Caco-2 (cell line): ENCODE measurements around the gene ZNF565. TPM values are rescaled to one million over a fixed set of nuclear protein-coding genes. Genes with fewer than 3 reads are reported as not detected.
"Not testable (repeated sequence)": the region's sequence is repeated elsewhere in the genome, so short reads cannot be mapped to it uniquely, and the experiment has no call there.

ENCODE experiments used
- BruUV-seq: library from RNA; stranded (reverse); fragments of 400-500 nt; replicated peaks from 2 replicates; lab custom pipeline; 2021; lab: Mats Ljungman, UMichigan
- CTCF ChIA-PET: fragments of 300-600 bp; sonication (Branson Sonifier 250); formaldehyde crosslinking; loops from one replicate; lab custom pipeline; 2022; ENCODE audit warnings: antibody characterized with exemption; lab: Charles Lee
- POLR2A ChIA-PET: fragments of 300-600 bp; sonication (Branson Sonifier 250); formaldehyde crosslinking; loops from one replicate; lab custom pipeline; 2022; ENCODE audit warnings: antibody characterized with exemption; lab: Charles Lee
- DNase-seq, 2 experiments: peaks; one replicate each; pipeline versions ENCODE4 v3.0.0 to v3.0.0-alpha.2; 2020 to 2022
- H3K27me3 ChIP-seq: replicated peaks from 2 replicates; pipeline ENCODE4 v1.6.0; 2011; ENCODE audit warnings: low read length; ENCODE audit not compliant: control insufficient read depth, insufficient read depth
- H3K36me3 ChIP-seq: 2 replicates; pipeline ENCODE4 v1.5.1; 2011; ENCODE audit warnings: low read length; ENCODE audit not compliant: control insufficient read depth, insufficient read depth
- H3K4me1 ChIP-seq: fragments of 250-450 bp; sonication (Bioruptor Pico); 2 replicates; pipeline ENCODE4 v1.5.1; 2020; ENCODE audit warnings: mild to moderate bottlenecking
- H3K4me3 ChIP-seq: 2 replicates; pipeline ENCODE4 v1.5.1; 2011; ENCODE audit warnings: low read depth, mild to moderate bottlenecking, control low read depth, low read length
- H3K9me3 ChIP-seq: fragments of 250-450 bp; sonication (Bioruptor Pico); 2 replicates; pipeline ENCODE4 v1.5.1; 2020; ENCODE audit warnings: mild to moderate bottlenecking, moderate library complexity
- H3K27ac Mint-ChIP-seq: one replicate; pipeline ENCODE4 v1.8.0; 2022; ENCODE audit warnings: mixed read lengths; ENCODE audit not compliant: unreplicated experiment
- H3K27me3 Mint-ChIP-seq: one replicate; pipeline ENCODE4 v1.8.0; 2022; ENCODE audit warnings: mixed read lengths; ENCODE audit not compliant: insufficient read depth, unreplicated experiment
- H3K36me3 Mint-ChIP-seq: one replicate; pipeline ENCODE4 v1.8.0; 2022; ENCODE audit warnings: mild to moderate bottlenecking, mixed read lengths; ENCODE audit not compliant: insufficient read depth, unreplicated experiment
- H3K4me1 Mint-ChIP-seq: one replicate; pipeline ENCODE4 v1.8.0; 2022; ENCODE audit warnings: low read depth, mixed read lengths; ENCODE audit not compliant: unreplicated experiment
- H3K4me3 Mint-ChIP-seq: one replicate; pipeline ENCODE4 v1.8.0; 2022; ENCODE audit warnings: mild to moderate bottlenecking, moderate library complexity, mixed read lengths; ENCODE audit not compliant: unreplicated experiment
- H3K9me3 Mint-ChIP-seq: one replicate; pipeline ENCODE4 v1.8.0; 2022; ENCODE audit warnings: mixed read lengths; ENCODE audit not compliant: unreplicated experiment
- CTCF ChIP-seq, 2 experiments: fragments of 200-600 bp in 1 of 2; IDR thresholded peaks; 1 replicate in 1 of 2; 2 replicates in 1 of 2; pipeline versions ENCODE4 v1.5.1 to v1.8.0; 2011 to 2022; ENCODE audit warnings: antibody characterized with exemption in 1 of 2, control low read depth in 1 of 2, inconsistent platforms in 1 of 2, low read depth in 1 of 2, low read length in 1 of 2, mild to moderate bottlenecking in 1 of 2, moderate library complexity in 1 of 2; ENCODE audit not compliant: insufficient read depth in 1 of 2, severe bottlenecking in 1 of 2, unreplicated experiment in 1 of 2
- intact Hi-C: fragments of 100-400 bp; cut with micrococcal nuclease; formaldehyde crosslinking; loops from one replicate; pipeline ENCODE4 v1.10.0; 2022; ENCODE audit not compliant: unreplicated experiment
- total RNA-seq: library from RNA; stranded (reverse); gene quantifications from 2 replicates; pipeline ENCODE4 v1.2.3, GENCODE V29; 2022

Gene ZNF565
- total RNA-seq, 1 experiment from 2014 or later = 3.8 TPM

DNA sequence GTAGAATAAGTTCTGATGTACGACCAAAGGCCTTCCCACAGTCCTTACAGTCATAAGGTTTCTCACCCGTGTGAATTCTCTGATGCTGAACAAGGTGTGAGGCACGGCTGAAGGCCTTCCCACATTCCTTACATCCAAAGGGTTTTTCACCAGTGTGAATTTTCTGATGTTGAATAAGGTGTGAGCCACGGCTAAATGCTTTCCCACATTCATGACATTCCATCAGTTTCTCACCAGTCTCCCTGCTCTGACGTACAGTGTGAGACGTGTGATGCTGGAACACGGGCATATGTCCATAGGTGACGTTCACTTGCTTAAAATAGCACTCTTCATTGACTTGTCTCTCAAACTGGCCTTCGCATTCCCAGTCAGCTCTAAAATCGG, 31.2 kb downstream of the ZNF565 start:
- Histone ChIP-seq H3K4me1 (peaks cover 10% of the 10 kb centered on the region; the same call in 1 of the 2 replicates), H3K27me3 (no peaks in the 10 kb centered on the region), H3K36me3 (no peaks in the 10 kb centered on the region; the same call in 1 of the 2 replicates), H3K4me3 (no peak overlapping the region), H3K9me3 (peaks cover 4% of the 10 kb centered on the region; the same call in 1 of the 2 replicates)
- CTCF ChIA-PET = interaction anchor here (1.1 kb wide), 1 partner anchor 55 kb away, joined by 4 read pairs; no protein-coding TSS in a partner anchor
- Mint-ChIP-seq H3K27me3 (no peaks in the 10 kb centered on the region), H3K4me1 (no peaks in the 10 kb centered on the region), H3K4me3 (no peak overlapping the region), H3K27ac (peak overlapping the region; percentile 39), H3K9me3 (peaks cover 10% of the 10 kb centered on the region), H3K36me3 (peaks cover 19% of the 10 kb centered on the region)
- no peak for TF ChIP-seq CTCF (IDR thresholded peaks at IDR 0.05; ENCODE audit: insufficient read depth in 1 of 2, low read depth in 1 of 2, low read length in 1 of 2, severe bottlenecking in 1 of 2, unreplicated experiment in 1 of 2)
- intact Hi-C loops = no loop called here
- no peak for DNase-seq
- BruUV-seq = no TSS peak
- POLR2A ChIA-PET = interaction anchor here (1.6 kb wide), 1 partner anchor 55 kb away, joined by 4 read pairs; no protein-coding TSS in a partner anchor

- intact Hi-C loops = no loop called here
- peaks cover 4% of the 10 kb centered on the region; the same call in 1 of the 2 replicates for H3K9me3 ChIP-seq
- peaks cover 10% of the 10 kb centered on the region; the same call in 1 of the 2 replicates for H3K4me1 ChIP-seq
- Mint-ChIP-seq H3K4me3 (no peak overlapping the region), H3K4me1 (no peaks in the 10 kb centered on the region), H3K27me3 (no peaks in the 10 kb centered on the region), H3K9me3 (peaks cover 10% of the 10 kb centered on the region), H3K27ac (peak overlapping the region; percentile 39), H3K36me3 (peaks cover 15% of the 10 kb centered on the region)
- no peaks in the 10 kb centered on the region for H3K27me3 ChIP-seq
- H3K36me3 ChIP-seq = no peaks in the 10 kb centered on the region; the same call in 1 of the 2 replicates
- no peak for TF ChIP-seq CTCF (IDR thresholded peaks at IDR 0.05; ENCODE audit: insufficient read depth in 1 of 2, low read depth in 1 of 2, low read length in 1 of 2, severe bottlenecking in 1 of 2, unreplicated experiment in 1 of 2)
- POLR2A ChIA-PET = interaction anchor here (1.6 kb wide), 1 partner anchor 55 kb away, joined by 4 read pairs; no protein-coding TSS in a partner anchor
- no TSS peak for BruUV-seq
- peak; percentile 24 to 55 for DNase-seq
- CTCF ChIA-PET = interaction anchor here (0.6 to 1.1 kb wide), 2 partner anchors 10 to 55 kb away, joined by 3 to 4 read pairs; no protein-coding TSS in a partner anchor
- H3K4me3 ChIP-seq = no peak overlapping the region
Measured at GRCh38 chr19:36182612-36183244, 31.7 kb downstream of the ZNF565 start.

DNA sequence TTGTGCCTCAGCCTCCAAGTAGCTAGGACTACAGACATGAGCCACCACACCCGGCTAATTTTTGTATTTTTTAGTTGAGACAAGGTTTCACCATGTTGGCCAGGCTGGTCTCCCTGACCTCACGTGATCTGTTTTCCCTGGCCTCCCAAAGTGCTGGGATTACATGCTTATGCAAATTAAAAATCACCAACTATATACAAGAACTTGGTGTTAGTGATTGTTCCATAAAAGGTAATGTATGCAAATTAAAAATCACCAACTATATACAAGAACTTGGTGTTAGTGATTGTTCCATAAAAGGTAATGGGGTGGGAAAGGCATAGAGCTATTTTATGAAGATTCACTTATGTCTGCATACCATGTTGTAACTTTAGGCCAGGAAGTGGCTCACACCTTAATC, 35.4 kb downstream of the ZNF565 start:
- H3K4me1 ChIP-seq, CTCF ChIA-PET, H3K4me1 Mint-ChIP-seq, POLR2A ChIA-PET, H3K36me3 Mint-ChIP-seq, BruUV-seq, DNase-seq, H3K4me3 Mint-ChIP-seq, H3K27me3 ChIP-seq, H3K4me3 ChIP-seq, H3K27me3 Mint-ChIP-seq, H3K9me3 ChIP-seq, intact Hi-C loops, H3K27ac Mint-ChIP-seq, H3K36me3 ChIP-seq: not testable (repeated sequence)
- peaks cover 10% of the 10 kb centered on the region for H3K9me3 Mint-ChIP-seq

DNA sequence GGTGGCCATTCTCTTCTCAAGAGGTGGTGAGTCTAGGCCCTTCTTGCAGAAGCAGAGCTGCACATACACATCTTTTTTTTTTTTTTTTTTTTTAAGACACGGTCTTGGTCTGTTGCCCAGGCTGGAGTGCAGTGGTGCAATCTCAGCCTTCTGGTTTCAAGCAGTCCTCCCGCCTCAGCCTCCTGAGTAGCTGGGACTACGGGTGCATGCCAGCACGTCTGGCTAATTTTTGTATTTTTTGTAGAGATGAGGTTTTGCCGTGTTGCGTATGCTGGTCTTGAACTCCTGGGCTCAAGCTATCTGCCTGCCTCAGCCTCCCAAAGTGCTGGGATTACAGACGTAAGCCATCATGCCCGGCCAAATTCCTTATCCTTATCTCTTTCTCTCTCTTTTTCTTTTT, 40.6 kb downstream of the ZNF565 start:
- H3K27me3 Mint-ChIP-seq, H3K4me3 ChIP-seq, H3K36me3 Mint-ChIP-seq, H3K27me3 ChIP-seq, H3K27ac Mint-ChIP-seq, DNase-seq, BruUV-seq, POLR2A ChIA-PET, H3K36me3 ChIP-seq, H3K9me3 ChIP-seq, H3K4me3 Mint-ChIP-seq, H3K9me3 Mint-ChIP-seq, H3K4me1 Mint-ChIP-seq, H3K4me1 ChIP-seq, intact Hi-C loops: not testable (repeated sequence)
- CTCF ChIA-PET = interaction anchor here (0.6 to 5.3 kb wide), 2 partner anchors 46 to 188 kb away, joined by 3 to 24 read pairs; no protein-coding TSS in a partner anchor
